Endothelial cell of umbilical vein (primary cell): ENCODE results near the gene ATRNL1. TPM values are rescaled to one million over a fixed set of nuclear protein-coding genes. Genes with fewer than 3 reads are reported as not detected.

Source experiments
- BruUV-seq: library from RNA; stranded (reverse); fragments of 400-500 nt; replicated peaks from 2 replicates; lab custom pipeline; 2021; lab: Mats Ljungman, UMichigan
- CTCF ChIA-PET: fragments of 300-600, 350-600 bp; sonication (Branson Sonifier 250); formaldehyde crosslinking; loops from one replicate; lab custom pipeline; 2021; ENCODE audit warnings: antibody characterized with exemption, inconsistent platforms; lab: Charles Lee
- POLR2A ChIA-PET: fragments of 300-600, 350-600 bp; sonication (Branson Sonifier 250); formaldehyde crosslinking; loops from one replicate; lab custom pipeline; 2021; ENCODE audit warnings: antibody characterized with exemption, inconsistent platforms; lab: Charles Lee
- DNase-seq: peaks from one replicate; pipeline ENCODE4 v3.0.0-alpha.2; 2011; ENCODE audit warnings: low read depth, low spot score
- FAIRE-seq: peaks from 2 replicates; lab custom pipeline; 2011; peaks lifted over from hg19 to GRCh38; lab: Jason Lieb, UNC
- H2AFZ ChIP-seq: 2 replicates; pipeline ENCODE4 v1.6.0; 2012; ENCODE audit warnings: low read depth, low read length, control low read depth, inconsistent platforms
- H3K27ac ChIP-seq: 2 replicates; pipeline ENCODE4 v1.5.1; 2011; ENCODE audit warnings: low read depth, mild to moderate bottlenecking, control low read depth, low read length, moderate library complexity; ENCODE audit not compliant: insufficient read depth
- H3K27me3 ChIP-seq, 2 experiments: 2 replicates each; pipeline versions ENCODE4 v1.6.0 to v1.6.1; 2011; ENCODE audit warnings: low read length in 2 of 2, mixed read lengths in 1 of 2; ENCODE audit not compliant: control insufficient read depth in 2 of 2, insufficient read depth in 2 of 2
- H3K36me3 ChIP-seq, 2 experiments: 2 replicates in 1 of 2; 3 replicates in 1 of 2; pipeline ENCODE4 v1.5.1; 2011; ENCODE audit warnings: low read length in 2 of 2, mild to moderate bottlenecking in 1 of 2, moderate library complexity in 1 of 2; ENCODE audit not compliant: control insufficient read depth in 2 of 2, insufficient read depth in 2 of 2; ENCODE audit errors: extremely low read depth in 1 of 2
- H3K4me1 ChIP-seq: 3 replicates; pipeline ENCODE4 v1.5.1; 2011; ENCODE audit warnings: mild to moderate bottlenecking, low read length; ENCODE audit not compliant: control insufficient read depth, insufficient read depth; ENCODE audit errors: extremely low read depth
- H3K4me2 ChIP-seq: 2 replicates; pipeline ENCODE4 v1.6.1; 2011; ENCODE audit warnings: low read length, control low read depth, mixed read lengths; ENCODE audit not compliant: insufficient read depth
- H3K4me3 ChIP-seq, 3 experiments: fragments of 200-600 bp in 1 of 3; sonication (generic), shearing (Covaris generic) in 1 of 3; replicated peaks in 1 of 3; 2 replicates each; pipeline ENCODE4 v1.5.1; 2011 to 2016; ENCODE audit warnings: control low read depth in 3 of 3, low read length in 3 of 3, mild to moderate bottlenecking in 2 of 3, inconsistent platforms in 1 of 3, low read depth in 1 of 3, moderate library complexity in 1 of 3; ENCODE audit not compliant: insufficient read depth in 1 of 3
- H3K79me2 ChIP-seq: 2 replicates; pipeline ENCODE4 v1.6.0; 2012; ENCODE audit warnings: low read length, inconsistent platforms; ENCODE audit not compliant: control insufficient read depth, insufficient read depth
- H3K9ac ChIP-seq: replicated peaks from 2 replicates; pipeline ENCODE3; 2011; ENCODE audit warnings: low read length, control low read depth; ENCODE audit not compliant: insufficient read depth; ENCODE audit errors: extremely low read depth
- H3K9me1 ChIP-seq: replicated peaks from 3 replicates; pipeline ENCODE4 v1.6.0; 2011; ENCODE audit warnings: mild to moderate bottlenecking, low read length; ENCODE audit not compliant: control insufficient read depth, insufficient read depth; ENCODE audit errors: extremely low read depth
- H3K9me3 ChIP-seq: replicated peaks from 2 replicates; pipeline ENCODE4 v1.5.1; 2012; ENCODE audit warnings: low read length, inconsistent platforms; ENCODE audit not compliant: control insufficient read depth, insufficient read depth
- H4K20me1 ChIP-seq: replicated peaks from 2 replicates; pipeline ENCODE3; 2011; ENCODE audit warnings: mild to moderate bottlenecking, low read length; ENCODE audit not compliant: control insufficient read depth, insufficient read depth; ENCODE audit errors: extremely low read depth
- CTCF ChIP-seq, 2 donors: IDR thresholded peaks; 1 replicate in 1 of 2; 2 replicates in 1 of 2; pipeline ENCODE4 v1.5.1; 2011; ENCODE audit warnings: low read length in 2 of 2, mild to moderate bottlenecking in 2 of 2, moderate library complexity in 2 of 2, control low read depth in 1 of 2, inconsistent platforms in 1 of 2, low read depth in 1 of 2; ENCODE audit not compliant: insufficient read depth in 1 of 2; ENCODE audit errors: extremely low read depth in 1 of 2
- EZH2 ChIP-seq: IDR thresholded peaks from 2 replicates; pipeline ENCODE4 v1.6.1; 2012; ENCODE audit warnings: borderline replicate concordance, low read depth, mild to moderate bottlenecking, moderate library complexity, low read length, inconsistent platforms; ENCODE audit not compliant: severe bottlenecking
- FOS ChIP-seq: IDR thresholded peaks from 2 replicates; pipeline ENCODE4 v1.6.1; 2011; ENCODE audit warnings: mild to moderate bottlenecking, low read length, moderate library complexity, borderline replicate concordance; ENCODE audit not compliant: insufficient read depth
- GATA2 ChIP-seq: IDR thresholded peaks from 2 replicates; pipeline ENCODE4 v1.7.0; 2011; ENCODE audit warnings: low read depth, mild to moderate bottlenecking, moderate library complexity, mixed read lengths, low read length; ENCODE audit not compliant: insufficient read length, insufficient read depth
- JUN ChIP-seq: IDR thresholded peaks from 2 replicates; pipeline ENCODE4 v1.6.1; 2011; ENCODE audit warnings: borderline replicate concordance, low read depth; ENCODE audit not compliant: insufficient read length, insufficient read depth
- MAX ChIP-seq: IDR thresholded peaks from 2 replicates; pipeline ENCODE4 v1.6.1; 2011; ENCODE audit not compliant: insufficient read depth, insufficient read length
- MYC ChIP-seq: IDR thresholded peaks from one replicate; pipeline ENCODE4 v1.6.1; 2011; ENCODE audit warnings: mild to moderate bottlenecking, low read depth, low read length
- POLR2A ChIP-seq: IDR thresholded peaks from 2 replicates; pipeline ENCODE4 v1.6.1; 2012; ENCODE audit warnings: low read depth, mild to moderate bottlenecking, control low read depth, low read length
- POLR2AphosphoS5 ChIP-seq: IDR thresholded peaks from 2 replicates; pipeline ENCODE4 v1.6.1; 2012; ENCODE audit warnings: low read depth, mild to moderate bottlenecking, control low read depth, low read length, moderate library complexity; ENCODE audit not compliant: insufficient read depth
- dilution Hi-C: fragments of 300-500 bp; cut with MboI; formaldehyde crosslinking; loops from one replicate; pipeline ENCODE4 v1.15.0; 2019; ENCODE audit warnings: low sequenced_read_pairs; ENCODE audit not compliant: extremely low pct_ligation_motif_present
- intact Hi-C: fragments of 100-400 bp; cut with micrococcal nuclease; formaldehyde crosslinking; loops from one replicate; pipeline ENCODE4 v1.10.0; 2022
- polyA plus RNA-seq, 4 experiments: library from polyadenylated mRNA; depleted of rRNA in 3 of 4; stranded (reverse) in 3 of 4; unstranded in 1 of 4; fragments of >200 nt; gene quantifications; 2 replicates each; pipeline versions ENCODE4 v1.2.1 to v1.2.3, GENCODE V29; 2011 to 2012; ENCODE audit warnings: missing spikeins in 1 of 4
- total RNA-seq: library from RNA; stranded (reverse); gene quantifications from 2 replicates; pipeline ENCODE4 v1.2.3, GENCODE V29; 2021

ATRNL1 gene
- total and polyA plus RNA-seq, 2 donors (not counting 3 experiments of a cell fraction or from before 2014, with no cell fraction given), result not detected

GRCh38 chr10:115844591-115844990 is 751.4 kb downstream of the ATRNL1 start:
- intact Hi-C loops (no loop called here), dilution Hi-C loops (no loop called here)
- Histone ChIP-seq H2AFZ (no peak overlapping the region), H3K27ac (no peak overlapping the region), H3K4me2 (no peak overlapping the region), H3K79me2 (no peaks in the 10 kb centered on the region), H3K9me1 (no peaks in the 10 kb centered on the region), H4K20me1 (no peaks in the 10 kb centered on the region), H3K36me3 (no peaks in the 10 kb centered on the region), H3K4me1 (no peaks in the 10 kb centered on the region), H3K9me3 (no peaks in the 10 kb centered on the region), H3K9ac (no peak overlapping the region), H3K27me3 (no peaks in the 10 kb centered on the region), H3K4me3 (no peak overlapping the region)
- ChIA-PET POLR2A (no interaction called here), CTCF (interaction anchor here (1.1 kb wide), 1 partner anchor 22 kb away, joined by 3 read pairs; no protein-coding TSS in a partner anchor)
- DNase-seq (no peak), FAIRE-seq (no peak)
- no peak for TF ChIP-seq POLR2AphosphoS5
- TF ChIP-seq JUN, result no peak
- TF ChIP-seq MAX, result no peak
- no peak for TF ChIP-seq EZH2
- no peak for TF ChIP-seq FOS
- TF ChIP-seq MYC, result no peak
- no peak for TF ChIP-seq POLR2A
- TF ChIP-seq GATA2, result no peak
- TF ChIP-seq CTCF (IDR thresholded peaks at IDR 0.05; ENCODE audit: extremely low read depth in 1 of 2, insufficient read depth in 1 of 2, low read depth in 1 of 2, low read length in 2 of 2), result no peak
- no TSS peak for BruUV-seq
